Neural progenitor cell (in vitro differentiated cells): ENCODE data around the gene SLC43A2. TPM values are rescaled to one million over a fixed set of nuclear protein-coding genes. Genes with fewer than 3 reads are reported as not detected.

Experiments used
- DNase-seq: peaks from one replicate; pipeline ENCODE4 v3.0.0-alpha.2; 2016; ENCODE audit warnings: low spot score
- H2AFZ ChIP-seq: fragments of 200-600 bp; sonication (generic); replicated peaks from 2 replicates; pipeline ENCODE4 v1.6.1; 2016; ENCODE audit warnings: antibody characterized with exemption
- H3F3A ChIP-seq: fragments of 200-600 bp; sonication (generic); 2 replicates; pipeline ENCODE4 v1.6.1; 2016; ENCODE audit warnings: antibody characterized with exemption, low read depth
- H3K27ac ChIP-seq: fragments of 200-600 bp; sonication (generic); 2 replicates; pipeline ENCODE4 v1.5.1; 2016; ENCODE audit warnings: mild to moderate bottlenecking
- H3K27me3 ChIP-seq: fragments of 200-600 bp; sonication (generic); 2 replicates; pipeline ENCODE4 v1.6.1; 2016; ENCODE audit warnings: mild to moderate bottlenecking, moderate library complexity
- H3K36me3 ChIP-seq: fragments of 200-600 bp; sonication (generic); 2 replicates; pipeline ENCODE4 v1.5.1; 2016
- H3K4me1 ChIP-seq: fragments of 200-600 bp; sonication (generic); 2 replicates; pipeline ENCODE4 v1.6.1; 2016; ENCODE audit warnings: mixed run types
- H3K4me2 ChIP-seq: fragments of 200-600 bp; sonication (generic); 2 replicates; pipeline ENCODE4 v1.6.1; 2016
- H3K4me3 ChIP-seq: fragments of 200-600 bp; sonication (generic); 2 replicates; pipeline ENCODE4 v1.5.1; 2016
- H3K79me2 ChIP-seq: fragments of 200-600 bp; sonication (generic); 2 replicates; pipeline ENCODE4 v1.6.1; 2016; ENCODE audit warnings: low read depth
- H3K9ac ChIP-seq: fragments of 200-600 bp; sonication (generic); 2 replicates; pipeline ENCODE4 v1.6.1; 2016
- H3K9me3 ChIP-seq: fragments of 200-600 bp; sonication (generic); 2 replicates; pipeline ENCODE4 v1.5.1; 2016; ENCODE audit warnings: low read depth
- H4K20me1 ChIP-seq: fragments of 200-600 bp; sonication (generic); 2 replicates; pipeline ENCODE4 v1.6.1; 2016; ENCODE audit warnings: low read depth
- H3K27ac Mint-ChIP-seq: 3 replicates; pipeline ENCODE4 v1.8.0; 2021; ENCODE audit warnings: mixed read lengths
- H3K27me3 Mint-ChIP-seq: 2 replicates; pipeline ENCODE4 v1.8.0; 2022; ENCODE audit warnings: low read depth, mild to moderate bottlenecking, inconsistent platforms, moderate library complexity, mixed read lengths; ENCODE audit not compliant: insufficient read depth
- H3K36me3 Mint-ChIP-seq: 3 replicates; pipeline ENCODE4 v1.8.0; 2021; ENCODE audit warnings: mixed read lengths
- H3K4me1 Mint-ChIP-seq: 3 replicates; pipeline ENCODE4 v1.8.0; 2021; ENCODE audit warnings: mixed read lengths
- H3K4me3 Mint-ChIP-seq: 3 replicates; pipeline ENCODE4 v1.8.0; 2021; ENCODE audit warnings: mild to moderate bottlenecking, moderate library complexity, mixed read lengths
- H3K9me3 Mint-ChIP-seq: 3 replicates; pipeline ENCODE4 v1.8.0; 2020; ENCODE audit warnings: mixed read lengths
- EZH2 ChIP-seq: fragments of 200-600 bp; sonication (generic); IDR thresholded peaks from 2 replicates; pipeline ENCODE4 v1.6.1; 2017; ENCODE audit warnings: antibody characterized with exemption, mild to moderate bottlenecking, moderate library complexity
- EZH2phosphoT487 ChIP-seq: fragments of 200-600 bp; sonication (generic); IDR thresholded peaks from 2 replicates; pipeline ENCODE4 v1.6.1; 2017; ENCODE audit warnings: antibody characterized with exemption
- total RNA-seq: library from RNA; depleted of rRNA; stranded (reverse); fragments of >200 nt; gene quantifications from 2 replicates; pipeline ENCODE4 v1.2.3, GENCODE V29; 2015; ENCODE audit warnings: low replicate concordance
- TF ChIP-seq, protein P1 (sequence below): fragments of 200-600 bp; sonication (generic); IDR thresholded peaks from 2 replicates; pipeline ENCODE4 v1.5.1; 2017; ENCODE audit warnings: antibody characterized with exemption, mild to moderate bottlenecking

SLC43A2 gene
- total RNA-seq, 1 donor from 2014 or later: 6.8 TPM

DNA sequence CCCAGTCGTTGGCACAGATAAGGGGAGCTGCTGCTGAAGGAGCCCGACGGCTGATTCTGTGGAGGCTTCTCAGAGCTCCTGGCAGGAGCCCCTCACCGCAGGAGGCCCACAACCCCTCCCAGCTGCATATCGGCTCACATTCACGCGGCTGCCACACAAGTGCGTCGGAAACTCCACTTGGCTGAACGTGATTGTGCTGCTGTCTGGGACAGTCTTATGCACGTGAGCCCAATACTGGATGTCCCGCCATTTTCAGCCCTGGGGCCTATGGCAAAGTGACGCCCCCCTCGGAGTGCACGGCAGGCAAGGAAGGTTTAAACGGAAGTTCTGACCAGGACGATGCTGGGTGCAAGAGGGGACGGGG lies 57.3 kb downstream of the SLC43A2 start:
- no peaks in the 10 kb centered on the region for H3K36me3 Mint-ChIP-seq
- H4K20me1 ChIP-seq: no peaks in the 10 kb centered on the region
- H3K27me3 Mint-ChIP-seq: peaks cover 5% of the 10 kb centered on the region
- no peak for TF ChIP-seq EZH2
- no peak for TF ChIP-seq EZH2phosphoT487
- H3K9me3 ChIP-seq: no peaks in the 10 kb centered on the region
- no peak overlapping the region for H3K4me2 ChIP-seq
- no peak for DNase-seq
- H3K79me2 ChIP-seq: no peaks in the 10 kb centered on the region
- H3K9ac ChIP-seq: no peak overlapping the region
- H3K27ac Mint-ChIP-seq: no peak overlapping the region
- no peaks in the 10 kb centered on the region for H3F3A ChIP-seq
- H3K4me3 Mint-ChIP-seq: no peak overlapping the region
- H3K9me3 Mint-ChIP-seq: peaks cover 2% of the 10 kb centered on the region
- no peak overlapping the region for H2AFZ ChIP-seq
- no peak overlapping the region for H3K27ac ChIP-seq
- no peaks in the 10 kb centered on the region for H3K27me3 ChIP-seq
- H3K4me1 ChIP-seq: peaks cover 6% of the 10 kb centered on the region
- no peak overlapping the region for H3K4me3 ChIP-seq
- H3K4me1 Mint-ChIP-seq: peaks cover 11% of the 10 kb centered on the region
- H3K36me3 ChIP-seq: no peaks in the 10 kb centered on the region

DNA sequence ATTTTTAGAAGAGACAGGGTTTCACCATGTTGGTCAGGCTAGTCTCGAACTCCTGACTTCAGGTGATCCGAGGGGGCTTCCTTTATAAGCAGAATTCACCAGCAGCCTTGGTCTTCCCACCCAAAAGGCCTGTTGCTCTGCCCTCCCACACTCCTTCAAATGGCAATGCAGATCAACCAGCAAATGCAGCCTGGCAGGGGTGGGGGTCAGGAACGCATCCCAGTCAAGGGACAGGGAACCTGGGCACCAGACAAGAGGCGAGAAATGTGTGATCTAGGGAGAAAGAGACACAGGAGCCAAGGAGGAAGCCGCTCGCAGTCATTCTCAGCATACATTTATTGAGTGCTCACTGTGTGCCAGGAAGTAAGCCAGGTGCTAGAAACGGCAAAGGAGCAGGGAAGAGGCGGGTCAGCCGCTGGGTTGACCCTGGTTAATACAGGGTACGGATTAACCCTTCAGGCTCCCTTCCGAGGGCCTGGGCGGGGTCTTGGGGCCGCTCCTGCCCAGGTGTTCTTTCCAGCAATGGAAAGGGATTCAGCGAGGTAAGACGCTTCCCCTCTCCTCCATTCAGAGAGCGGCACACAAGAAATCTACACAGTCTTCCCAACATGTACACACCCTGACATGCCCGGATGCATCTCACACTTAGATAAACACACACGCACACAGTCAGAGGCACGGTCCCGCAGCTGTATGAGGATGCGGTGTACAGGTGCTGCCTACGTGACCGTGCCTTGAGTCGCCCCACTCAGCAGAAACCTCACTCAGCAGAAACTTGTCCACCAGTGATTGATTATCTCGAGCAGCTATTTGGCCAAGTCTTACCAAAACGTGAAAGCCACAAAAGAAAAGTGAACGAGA lies 59.5 kb downstream of the SLC43A2 start:
- Mint-ChIP-seq H3K27ac (no peak overlapping the region), H3K9me3 (peaks cover 2% of the 10 kb centered on the region), H3K4me1 (peaks cover 10% of the 10 kb centered on the region), H3K27me3 (peaks cover 6% of the 10 kb centered on the region), H3K4me3 (peak overlapping the region; percentile 36), H3K36me3 (no peaks in the 10 kb centered on the region)
- Histone ChIP-seq H3K27ac (no peak overlapping the region), H4K20me1 (no peaks in the 10 kb centered on the region), H3K36me3 (no peaks in the 10 kb centered on the region), H3K27me3 (no peaks in the 10 kb centered on the region), H3K9ac (no peak overlapping the region), H2AFZ (no peak overlapping the region), H3F3A (peaks cover under 1% of the 10 kb centered on the region), H3K4me3 (no peak overlapping the region), H3K4me1 (no peaks in the 10 kb centered on the region), H3K79me2 (no peaks in the 10 kb centered on the region), H3K4me2 (no peak overlapping the region), H3K9me3 (no peaks in the 10 kb centered on the region)
- no peak for TF ChIP-seq EZH2phosphoT487
- TF ChIP-seq, protein P1, sequence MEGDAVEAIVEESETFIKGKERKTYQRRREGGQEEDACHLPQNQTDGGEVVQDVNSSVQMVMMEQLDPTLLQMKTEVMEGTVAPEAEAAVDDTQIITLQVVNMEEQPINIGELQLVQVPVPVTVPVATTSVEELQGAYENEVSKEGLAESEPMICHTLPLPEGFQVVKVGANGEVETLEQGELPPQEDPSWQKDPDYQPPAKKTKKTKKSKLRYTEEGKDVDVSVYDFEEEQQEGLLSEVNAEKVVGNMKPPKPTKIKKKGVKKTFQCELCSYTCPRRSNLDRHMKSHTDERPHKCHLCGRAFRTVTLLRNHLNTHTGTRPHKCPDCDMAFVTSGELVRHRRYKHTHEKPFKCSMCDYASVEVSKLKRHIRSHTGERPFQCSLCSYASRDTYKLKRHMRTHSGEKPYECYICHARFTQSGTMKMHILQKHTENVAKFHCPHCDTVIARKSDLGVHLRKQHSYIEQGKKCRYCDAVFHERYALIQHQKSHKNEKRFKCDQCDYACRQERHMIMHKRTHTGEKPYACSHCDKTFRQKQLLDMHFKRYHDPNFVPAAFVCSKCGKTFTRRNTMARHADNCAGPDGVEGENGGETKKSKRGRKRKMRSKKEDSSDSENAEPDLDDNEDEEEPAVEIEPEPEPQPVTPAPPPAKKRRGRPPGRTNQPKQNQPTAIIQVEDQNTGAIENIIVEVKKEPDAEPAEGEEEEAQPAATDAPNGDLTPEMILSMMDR: no peak
- no peak for DNase-seq

DNA sequence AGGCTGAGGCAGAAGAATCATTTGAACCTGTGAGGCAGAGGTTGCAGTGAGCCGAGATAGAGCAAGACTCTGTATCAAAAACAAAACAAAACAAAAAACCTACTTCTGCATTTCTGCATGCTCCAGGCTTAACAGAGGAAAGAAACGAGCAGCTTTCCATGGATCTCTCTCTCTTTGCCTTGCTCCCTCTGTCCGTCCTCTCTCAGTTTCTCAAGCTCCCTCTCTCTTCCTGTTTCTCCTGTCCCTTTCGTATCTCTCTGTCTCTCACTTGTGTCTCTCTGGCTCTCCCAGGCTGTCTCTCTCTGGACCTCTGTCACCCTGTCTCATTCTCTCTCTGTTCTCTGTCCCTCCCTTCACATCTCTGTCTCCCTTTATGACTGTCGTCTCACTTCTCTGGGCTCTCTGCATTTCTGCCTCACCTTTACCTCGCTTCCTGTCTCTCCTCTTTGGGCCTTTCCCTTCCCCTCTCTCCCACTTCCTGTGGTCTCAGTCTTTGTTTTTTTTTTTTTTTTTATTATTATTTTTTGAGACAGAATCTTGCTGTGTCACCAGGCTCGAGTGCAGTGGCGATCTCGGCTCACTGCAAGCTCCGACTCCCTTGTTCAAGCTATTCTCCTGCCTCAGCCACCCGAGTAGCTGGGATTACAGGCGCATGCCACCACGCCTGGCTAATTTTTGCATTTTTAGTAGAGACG lies 62.0 kb downstream of the SLC43A2 start:
- H3K4me3 ChIP-seq: no peak overlapping the region
- no peaks in the 10 kb centered on the region for H3K9me3 ChIP-seq
- no peaks in the 10 kb centered on the region for H3K36me3 ChIP-seq
- Mint-ChIP-seq H3K27ac (no peak overlapping the region), H3K4me1 (peaks cover 11% of the 10 kb centered on the region), H3K36me3 (no peaks in the 10 kb centered on the region), H3K9me3 (peaks cover 2% of the 10 kb centered on the region), H3K27me3 (peaks cover 6% of the 10 kb centered on the region), H3K4me3 (no peak overlapping the region)
- DNase-seq: no peak
- no peak overlapping the region for H3K4me2 ChIP-seq
- peak overlapping the region; percentile 34 for H2AFZ ChIP-seq
- H3K79me2 ChIP-seq: peaks cover 4% of the 10 kb centered on the region
- peaks cover 7% of the 10 kb centered on the region for H4K20me1 ChIP-seq
- peaks cover 19% of the 10 kb centered on the region for H3F3A ChIP-seq
- no peaks in the 10 kb centered on the region for H3K4me1 ChIP-seq
- no peak overlapping the region for H3K27ac ChIP-seq
- no peak for TF ChIP-seq EZH2
- no peak for TF ChIP-seq EZH2phosphoT487
- TF ChIP-seq, protein P1: no peak
- H3K27me3 ChIP-seq: no peaks in the 10 kb centered on the region
- H3K9ac ChIP-seq: no peak overlapping the region
